Activated CD4-positive, alpha-beta T cell treated with anti-CD3 and anti-CD28 coated beads, Interleukin-2, Interleukin-4, amounts not matched to agents 100 ng/mL and 50 ng/mL, durations not matched to agents 16 hours and 8 hours (primary cell): ENCODE results near the gene SRRM2.

ENCODE experiments used
- DNase-seq: peaks from one replicate; pipeline ENCODE4 v3.0.0-alpha.2; 2020; ENCODE audit warnings: low spot score

SRRM2 gene

GRCh38 chr16:2798723-2799204 lies 46.3 kb downstream of the SRRM2 start:
- DNase-seq: no peak

GRCh38 chr16:2799205-2799858 lies 46.9 kb downstream of the SRRM2 start:
- DNase-seq: no peak

GRCh38 chr16:2799859-2800226 lies 47.4 kb downstream of the SRRM2 start:
- DNase-seq: no peak

- DNase-seq: no peak
Measured at GRCh38 chr16:2803545-2804195, 51.2 kb downstream of the SRRM2 start.

GRCh38 chr16:2804728-2805127 lies 52.3 kb downstream of the SRRM2 start:
- DNase-seq: no peak

- no peak for DNase-seq
Measured at GRCh38 chr16:2806286-2806685, 53.8 kb downstream of the SRRM2 start.

GRCh38 chr16:2808181-2808580 lies 55.7 kb downstream of the SRRM2 start:
- DNase-seq: no peak

- no peak for DNase-seq
Measured at GRCh38 chr16:2809149-2809760, 56.8 kb downstream of the SRRM2 start.

- no peak for DNase-seq
Measured at GRCh38 chr16:2810651-2811050, 58.2 kb downstream of the SRRM2 start.

GRCh38 chr16:2811703-2812471 lies 59.4 kb downstream of the SRRM2 start:
- DNase-seq: no peak

- no peak for DNase-seq
Measured at GRCh38 chr16:2813771-2814221, 61.4 kb downstream of the SRRM2 start.

GRCh38 chr16:2814551-2815298 lies 62.3 kb downstream of the SRRM2 start:
- no peak for DNase-seq

GRCh38 chr16:2815299-2815771 lies 62.9 kb downstream of the SRRM2 start:
- DNase-seq: no peak

- DNase-seq: peak; percentile 33
Measured at GRCh38 chr16:2816751-2817339, 64.4 kb downstream of the SRRM2 start, which contains the start of gene PRSS21. Gene PRSS21, plus strand, starts transcription at chr16:2817237. Its CDS starts 32 bp downstream, at chr16:2817269.

GRCh38 chr16:2817340-2818271 lies 65.2 kb downstream of the SRRM2 start:
- DNase-seq: no peak

GRCh38 chr16:2818272-2818876 lies 65.9 kb downstream of the SRRM2 start:
- DNase-seq: no peak

GRCh38 chr16:2819179-2819938 lies 66.9 kb downstream of the SRRM2 start:
- DNase-seq: no peak

- no peak for DNase-seq
Measured at GRCh38 chr16:2819939-2820835, 67.7 kb downstream of the SRRM2 start.
